T-helper 17 cell (primary cell): ENCODE measurements around the gene MYPOP. TPM values are rescaled to one million over a fixed set of nuclear protein-coding genes. Genes with fewer than 3 reads are reported as not detected.

ENCODE experiments used
- ATAC-seq: fragments of 150-1000 bp; cut with Tn5 transposase; 2 replicates; pipeline ENCODE4 v1.10.0; 2021; ENCODE audit warnings: mild to moderate bottlenecking, moderate library complexity
- DNase-seq, 3 donors: peaks; one replicate each; pipeline versions ENCODE4 v3.0.0 to v3.0.0-alpha.2; 2020 to 2021
- H3K9me3 ChIP-seq: one replicate; pipeline ENCODE4 v1.7.0; 2013; ENCODE audit warnings: low read length, mild to moderate bottlenecking; ENCODE audit not compliant: control insufficient read depth, poor library complexity, severe bottlenecking
- H3K27ac Mint-ChIP-seq: one replicate; pipeline ENCODE4 v1.8.0; 2022; ENCODE audit warnings: mild to moderate bottlenecking, moderate library complexity, mixed read lengths
- H3K27me3 Mint-ChIP-seq: one replicate; pipeline ENCODE4 v1.8.0; 2022; ENCODE audit warnings: mixed read lengths
- H3K36me3 Mint-ChIP-seq: one replicate; pipeline ENCODE4 v1.8.0; 2022; ENCODE audit warnings: low read depth, mixed read lengths
- H3K4me1 Mint-ChIP-seq: one replicate; pipeline ENCODE4 v1.8.0; 2022; ENCODE audit warnings: mild to moderate bottlenecking, mixed read lengths
- H3K4me3 Mint-ChIP-seq: one replicate; pipeline ENCODE4 v1.8.0; 2022; ENCODE audit warnings: mild to moderate bottlenecking, moderate library complexity, mixed read lengths
- total RNA-seq, 4 donors: library from RNA in 2 of 4; stranded (reverse) in 2 of 4; gene quantifications; one replicate each; pipeline ENCODE4 v1.2.3 and lab custom pipeline; 2022 to 2026

The MYPOP gene
- total RNA-seq, 2 donors from 2014 or later: 7.1 to 7.5 TPM

DNA sequence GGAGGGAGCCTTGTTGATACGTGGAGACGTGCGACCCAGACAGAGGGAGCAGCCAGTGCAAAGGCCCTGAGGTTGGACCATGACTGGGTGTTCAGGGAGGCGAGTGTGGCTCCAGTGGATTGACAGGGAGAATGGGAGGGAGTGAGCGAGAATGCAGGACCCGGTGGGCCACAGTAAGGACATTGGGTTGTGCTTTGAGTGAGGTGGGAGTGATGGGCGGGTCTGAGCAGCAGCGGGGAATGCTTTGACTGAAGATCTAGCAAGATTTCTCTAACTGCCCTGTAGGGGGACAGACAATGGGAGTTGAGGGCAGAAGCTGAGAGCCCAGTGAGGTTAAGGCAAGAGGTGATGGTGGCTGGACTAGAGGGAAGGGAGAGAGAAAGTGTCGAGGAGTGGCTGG lies 19.9 kb upstream of the MYPOP start:
- no peak for ATAC-seq
- DNase-seq: no peak
- Mint-ChIP-seq H3K27me3 (peaks cover 12% of the 10 kb centered on the region), H3K4me1 (peaks cover 2% of the 10 kb centered on the region), H3K36me3 (peaks cover 4% of the 10 kb centered on the region), H3K4me3 (no peak overlapping the region), H3K27ac (no peak overlapping the region)
- no peaks in the 10 kb centered on the region for H3K9me3 ChIP-seq

DNA sequence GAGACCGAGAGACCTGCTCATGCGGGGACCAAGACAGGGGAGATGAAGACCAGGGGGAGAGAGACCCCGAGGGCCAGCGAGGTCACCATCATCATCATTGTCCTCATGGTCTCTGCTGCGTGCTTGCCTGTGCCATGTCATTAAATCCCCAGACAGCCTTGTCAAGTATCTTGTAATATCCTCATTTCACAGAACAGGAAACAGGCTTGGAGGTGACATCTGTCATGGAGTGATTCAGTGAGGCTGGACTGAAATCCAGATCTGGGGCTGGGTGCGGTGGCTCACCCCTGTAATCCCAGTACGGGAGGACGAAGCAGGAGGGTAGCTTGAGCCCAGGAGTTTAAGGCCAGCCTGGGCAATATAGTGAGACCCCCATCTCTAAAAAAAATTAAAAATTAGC lies 18.0 kb upstream of the MYPOP start:
- Mint-ChIP-seq H3K36me3 (peaks cover 4% of the 10 kb centered on the region), H3K27me3 (peaks cover 18% of the 10 kb centered on the region), H3K27ac (no peak overlapping the region), H3K4me3 (no peak overlapping the region), H3K4me1 (no peaks in the 10 kb centered on the region)
- no peak for DNase-seq
- no peaks in the 10 kb centered on the region for H3K9me3 ChIP-seq
- ATAC-seq: no peak

DNA sequence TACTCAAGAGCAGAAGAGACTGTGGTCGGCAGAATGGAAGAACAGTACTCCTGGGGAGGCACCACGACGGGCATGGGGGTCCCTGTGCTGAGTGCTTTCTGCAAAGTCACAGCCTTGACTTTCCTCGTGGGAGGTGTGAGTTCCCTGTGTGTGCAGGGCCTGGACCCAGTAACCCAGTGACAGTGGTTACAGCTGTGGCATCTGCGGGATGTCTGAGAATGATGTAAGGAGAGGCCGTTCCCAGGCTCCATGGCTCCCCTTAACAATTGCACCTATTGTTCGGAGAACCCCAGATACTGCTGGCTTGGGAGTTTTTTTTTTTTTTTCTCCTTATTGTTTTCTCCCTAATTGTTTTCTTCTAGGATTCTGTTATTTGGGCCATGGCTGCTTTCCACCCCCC lies 17.3 kb upstream of the MYPOP start:
- Mint-ChIP-seq H3K27ac (no peak overlapping the region), H3K27me3 (peaks cover 18% of the 10 kb centered on the region), H3K4me1 (no peaks in the 10 kb centered on the region), H3K4me3 (no peak overlapping the region), H3K36me3 (peaks cover 4% of the 10 kb centered on the region)
- no peaks in the 10 kb centered on the region for H3K9me3 ChIP-seq
- ATAC-seq (no peak), DNase-seq (no peak)

- peaks cover 19% of the 10 kb centered on the region for H3K27me3 Mint-ChIP-seq
- H3K9me3 ChIP-seq: no peaks in the 10 kb centered on the region
- no peaks in the 10 kb centered on the region for H3K4me1 Mint-ChIP-seq
- H3K36me3 Mint-ChIP-seq: peaks cover 4% of the 10 kb centered on the region
- no peak for ATAC-seq
- no peak overlapping the region for H3K27ac Mint-ChIP-seq
- DNase-seq: no peak
- no peak overlapping the region for H3K4me3 Mint-ChIP-seq
These were observed 16.3 kb upstream of the MYPOP start for GRCh38 chr19:45918721-45919120.

GRCh38 chr19:45917421-45918091 lies 15.1 kb upstream of the MYPOP start:
- ATAC-seq (no peak), DNase-seq (no peak)
- peaks cover 4% of the 10 kb centered on the region for H3K36me3 Mint-ChIP-seq
- H3K4me3 Mint-ChIP-seq: no peak overlapping the region
- no peaks in the 10 kb centered on the region for H3K4me1 Mint-ChIP-seq
- no peak overlapping the region for H3K27ac Mint-ChIP-seq
- H3K9me3 ChIP-seq: no peaks in the 10 kb centered on the region
- H3K27me3 Mint-ChIP-seq: peaks cover 28% of the 10 kb centered on the region

GRCh38 chr19:45913874-45914830 lies 11.7 kb upstream of the MYPOP start, which contains the start of gene NANOS2:
TSS of gene NANOS2 (minus strand) at chr19:45914778. CDS start at chr19:45914693, 85 bp downstream.
- H3K9me3 ChIP-seq: no peaks in the 10 kb centered on the region
- Mint-ChIP-seq H3K4me1 (peaks cover 2% of the 10 kb centered on the region), H3K27ac (no peak within 1 kb of the TSS), H3K4me3 (no peak within 1 kb of the TSS), H3K36me3 (peaks cover 4% of the 10 kb centered on the region), H3K27me3 (peaks cover 41% of the 10 kb centered on the region)
- ATAC-seq: no peak
- DNase-seq: no peak

DNA sequence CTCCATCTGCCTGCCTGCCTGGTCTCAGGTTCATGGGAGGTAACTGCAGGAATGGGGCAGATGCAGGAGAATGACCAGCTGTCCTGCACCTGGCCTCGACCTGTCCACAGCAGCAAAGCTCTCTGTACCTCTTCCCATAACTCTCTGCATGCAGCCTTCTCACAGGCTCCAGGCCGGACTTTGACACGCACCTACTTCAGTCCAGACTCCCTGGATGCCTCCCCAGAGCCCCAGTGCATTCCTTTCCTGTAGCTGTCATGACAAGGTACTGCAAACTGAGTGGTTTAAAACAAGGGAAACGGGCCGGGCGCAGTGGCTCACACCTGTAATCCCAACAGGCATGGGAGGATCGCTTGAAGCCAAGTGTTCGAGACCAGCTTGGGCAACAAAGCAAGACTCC lies 8.9 kb upstream of the MYPOP start:
- H3K27me3 Mint-ChIP-seq: peaks cover 37% of the 10 kb centered on the region
- no peak overlapping the region for H3K27ac Mint-ChIP-seq
- no peaks in the 10 kb centered on the region for H3K9me3 ChIP-seq
- ATAC-seq (no peak), DNase-seq (no peak)
- H3K36me3 Mint-ChIP-seq: peaks cover 7% of the 10 kb centered on the region
- no peak overlapping the region for H3K4me3 Mint-ChIP-seq
- H3K4me1 Mint-ChIP-seq: peaks cover 5% of the 10 kb centered on the region

DNA sequence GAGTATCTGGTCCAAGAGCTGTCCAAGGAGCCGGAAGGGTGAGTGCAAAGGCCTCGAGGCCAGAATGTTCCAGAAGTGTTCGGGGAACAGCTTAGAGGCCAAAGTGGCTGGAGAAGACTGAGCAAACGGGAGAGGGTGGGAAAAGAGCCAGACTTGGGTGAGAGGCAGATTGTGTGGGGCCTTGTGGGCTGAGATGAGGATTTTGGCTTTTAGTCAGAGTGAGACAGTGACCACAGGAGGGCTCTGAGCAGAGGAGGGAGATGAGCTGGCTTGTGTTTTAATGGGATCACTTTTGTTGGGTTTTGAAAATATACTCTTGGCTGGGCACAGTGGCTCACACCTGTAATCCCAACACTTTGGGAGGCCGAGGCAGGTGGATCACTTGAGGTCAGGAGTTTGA lies 6.5 kb upstream of the MYPOP start:
- Mint-ChIP-seq H3K4me3 (no peak overlapping the region), H3K27ac (no peak overlapping the region), H3K4me1 (peaks cover 7% of the 10 kb centered on the region), H3K36me3 (peaks cover 7% of the 10 kb centered on the region), H3K27me3 (peaks cover 35% of the 10 kb centered on the region)
- no peak for ATAC-seq
- no peak for DNase-seq
- H3K9me3 ChIP-seq: no peaks in the 10 kb centered on the region

- Mint-ChIP-seq H3K36me3 (peaks cover 7% of the 10 kb centered on the region), H3K4me1 (peaks cover 14% of the 10 kb centered on the region), H3K4me3 (no peak overlapping the region), H3K27ac (no peak overlapping the region), H3K27me3 (peaks cover 19% of the 10 kb centered on the region)
- H3K9me3 ChIP-seq: no peaks in the 10 kb centered on the region
- no peak for ATAC-seq
- DNase-seq: no peak
These were observed 3.8 kb upstream of the MYPOP start for GRCh38 chr19:45906221-45906620.

GRCh38 chr19:45905011-45905410 lies 2.6 kb upstream of the MYPOP start:
- Mint-ChIP-seq H3K36me3 (peaks cover 8% of the 10 kb centered on the region), H3K4me1 (peaks cover 19% of the 10 kb centered on the region), H3K27ac (no peak overlapping the region), H3K4me3 (no peak overlapping the region), H3K27me3 (peaks cover 11% of the 10 kb centered on the region)
- H3K9me3 ChIP-seq: no peaks in the 10 kb centered on the region
- ATAC-seq: no peak
- no peak for DNase-seq

DNA sequence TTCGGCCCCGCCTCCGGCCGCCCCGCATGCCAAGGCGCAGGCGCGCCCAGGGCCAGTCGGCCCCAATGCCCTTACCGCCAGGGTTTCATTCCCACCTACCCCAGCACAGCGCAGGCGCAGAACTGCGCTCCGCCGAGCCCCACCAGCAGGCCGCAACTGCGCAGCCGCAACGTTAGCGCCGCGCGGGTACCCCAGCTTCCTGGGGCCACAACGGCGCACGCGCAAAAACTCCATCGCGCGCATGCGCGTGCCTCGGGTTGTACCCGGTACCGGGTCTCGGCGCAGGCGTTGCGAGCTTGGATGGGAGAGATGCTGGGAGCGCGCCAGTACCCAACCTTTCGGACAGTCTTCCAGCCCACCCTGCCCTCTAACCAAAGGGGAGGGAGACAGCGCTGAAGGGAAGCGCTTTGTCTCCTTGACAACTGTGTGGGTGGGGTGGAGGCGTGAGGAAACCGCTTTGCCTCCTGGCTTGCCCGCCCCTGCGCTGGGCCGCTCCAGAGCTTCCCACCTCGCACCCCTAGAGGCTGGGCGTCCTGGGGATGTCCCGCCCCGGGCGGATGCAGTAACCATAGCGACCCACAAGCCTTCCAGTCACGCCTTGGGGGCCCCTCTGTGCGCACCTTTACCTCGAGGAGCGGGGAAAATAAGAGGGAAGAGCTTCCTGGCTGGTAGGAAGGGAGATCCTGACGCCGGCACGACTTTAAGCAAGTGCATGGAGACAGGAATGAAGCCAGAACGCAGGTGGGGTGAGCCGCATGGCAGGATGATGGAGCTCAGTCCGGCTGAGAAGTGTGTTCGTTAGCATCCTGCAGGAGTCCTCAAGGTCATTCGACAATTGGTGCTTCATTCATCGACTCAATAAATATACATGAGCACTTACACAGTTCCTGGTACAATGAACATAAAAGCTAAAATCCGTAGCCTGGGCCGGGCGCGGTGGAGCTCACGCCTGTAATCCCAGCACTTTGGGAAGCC lies 525 bp upstream of the MYPOP start:
- H3K9me3 ChIP-seq: no peaks in the 10 kb centered on the region
- peak; percentile 86 for ATAC-seq
- Mint-ChIP-seq H3K4me3 (peak overlapping the region; percentile 95), H3K4me1 (peaks cover 15% of the 10 kb centered on the region), H3K27me3 (no peaks in the 10 kb centered on the region), H3K36me3 (peaks cover 2% of the 10 kb centered on the region), H3K27ac (peak overlapping the region; percentile 77)
- peak; percentile 99 to 100 (median 100) for DNase-seq

- peak overlapping the region; percentile 95 for H3K4me3 Mint-ChIP-seq
- peaks cover 2% of the 10 kb centered on the region for H3K36me3 Mint-ChIP-seq
- H3K27me3 Mint-ChIP-seq: no peaks in the 10 kb centered on the region
- H3K27ac Mint-ChIP-seq: peak overlapping the region; percentile 77
- H3K9me3 ChIP-seq: no peaks in the 10 kb centered on the region
- peaks cover 15% of the 10 kb centered on the region for H3K4me1 Mint-ChIP-seq
- DNase-seq (peak in 2 of 3 donors; percentile 16 to 28), ATAC-seq (no peak)
These were observed 941 bp downstream of the MYPOP start for GRCh38 chr19:45901432-45901911.
